Measurements from ENCODE around the gene STMND1. TPM values are rescaled to one million over a fixed set of nuclear protein-coding genes. Genes with fewer than 3 reads are reported as not detected.

STMND1 gene
- total and polyA plus RNA-seq, 2 of the 4 experiments (the other 2 are of a cell fraction): not detected

GRCh38 chr6:17138033-17138432, 36.2 kb downstream of the STMND1 start:
- dilution Hi-C loops (cut with HindIII; ENCODE audit: low sequenced_read_pairs, unreplicated experiment): no loop called here

More at GRCh38 chr6:17138033-17138432, 36.2 kb downstream of the STMND1 start:
- no peak overlapping the region for H3K56ac ChIP-seq (ENCODE audit: extremely low read depth, insufficient read depth, low read length)
- H3K36me3 ChIP-seq (ENCODE audit: control insufficient read depth, insufficient read depth, low read length): no peaks in the 10 kb centered on the region
- ATAC-seq (ENCODE audit: low read depth) (no peak), DNase-seq (no peak)
- H2AFZ ChIP-seq (replicated peaks; ENCODE audit: low read length, poor library complexity): no peak overlapping the region
- no peak overlapping the region for H2BK120ac ChIP-seq (ENCODE audit: low read depth, low read length)
- intact Hi-C loops (cut with micrococcal nuclease): no loop called here
- no peaks in the 10 kb centered on the region for H3K9me1 ChIP-seq (ENCODE audit: insufficient read depth, low read length)
- no peak overlapping the region for H3K4ac ChIP-seq (ENCODE audit: low read depth, low read length)
- in situ Hi-C loops (cut with MboI; ENCODE audit: low sequenced_read_pairs): no loop called here
- no peak overlapping the region for H3K9ac ChIP-seq (ENCODE audit: low read depth, low read length)
- no peak overlapping the region for H3K14ac ChIP-seq (replicated peaks; ENCODE audit: low read depth, low read length)
- H2BK5ac ChIP-seq (ENCODE audit: low read depth, low read length, poor library complexity, severe bottlenecking): no peak overlapping the region
- peaks cover 6% of the 10 kb centered on the region; the same call in 1 of the 2 replicates for H3K9me3 ChIP-seq (ENCODE audit: control insufficient read depth, insufficient read depth, low read length)
- BruUV-seq (replicated peaks): no TSS peak
- TF ChIP-seq RAD21 (IDR thresholded peaks at IDR 0.05; ENCODE audit: low read length) (no peak), POLR2A (IDR thresholded peaks at IDR 0.05; ENCODE audit: low read depth, low read length) (no peak), NFE2L2 (IDR thresholded peaks at IDR 0.05; ENCODE audit: low read depth, low read length) (no peak), FOS (IDR thresholded peaks at IDR 0.05; ENCODE audit: low read depth, low read length) (no peak), RCOR1 (IDR thresholded peaks at IDR 0.05; ENCODE audit: insufficient replicate concordance, low read length) (no peak), USF2 (IDR thresholded peaks at IDR 0.05; ENCODE audit: low read depth, low read length) (no peak), SMC3 (IDR thresholded peaks at IDR 0.05; ENCODE audit: low read depth, low read length) (no peak), CEBPB (IDR thresholded peaks at IDR 0.05; ENCODE audit: low read depth, low read length) (no peak), MXI1 (IDR thresholded peaks at IDR 0.05; ENCODE audit: borderline replicate concordance, low read depth, low read length) (no peak), RFX5 (IDR thresholded peaks at IDR 0.05; ENCODE audit: low read depth, low read length) (no peak), BHLHE40 (IDR thresholded peaks at IDR 0.05; ENCODE audit: low read depth, low read length) (no peak), ELK1 (IDR thresholded peaks at IDR 0.05; ENCODE audit: borderline replicate concordance, low read depth, low read length) (no peak), CHD1 (IDR thresholded peaks at IDR 0.05; ENCODE audit: low read depth, low read length) (no peak), MAZ (IDR thresholded peaks at IDR 0.05; ENCODE audit: borderline replicate concordance, low read depth, low read length) (no peak), MAFK (IDR thresholded peaks at IDR 0.05; ENCODE audit: low read depth, low read length) (no peak), CTCF (conservative IDR thresholded peaks at IDR 0.05; ENCODE audit: low read depth, low read length) (no peak)
- H3K18ac ChIP-seq (ENCODE audit: low read depth, low read length): no peak overlapping the region
- H4K20me1 ChIP-seq (ENCODE audit: insufficient read depth, low read length): no peaks in the 10 kb centered on the region
- H3K4me1 ChIP-seq (ENCODE audit: control insufficient read depth, insufficient read depth, low read length): no peaks in the 10 kb centered on the region
- no peak overlapping the region for H3K4me2 ChIP-seq (ENCODE audit: low read depth, low read length)
- no peak overlapping the region for H2AK5ac ChIP-seq (ENCODE audit: low read depth, low read length)
- H4K8ac ChIP-seq (ENCODE audit: low read depth in 2 of 2, low read length in 2 of 2): no peak overlapping the region
- H3K79me1 ChIP-seq (ENCODE audit: low read depth in 1 of 2, low read length in 2 of 2): no peaks in the 10 kb centered on the region
- no CpG with 5 or more reads among the region's 2 CpGs for WGBS, 2 experiments (ENCODE audit: extremely low coverage in 2 of 2, insufficient read length in 1 of 2)
- H2AK9ac ChIP-seq (replicated peaks; ENCODE audit: low read depth, low read length, poor library complexity): no peak overlapping the region
- H4K5ac ChIP-seq (ENCODE audit: low read depth, low read length): no peak overlapping the region
- CTCF ChIA-PET: no interaction called here
- POLR2A ChIA-PET (ENCODE audit: unreplicated experiment): no interaction called here
- no peak overlapping the region for H3K4me3 ChIP-seq (ENCODE audit: insufficient read depth, low read depth, low read length)
- H3K27me3 ChIP-seq (ENCODE audit: control insufficient read depth, insufficient read depth, low read length): peaks cover 1% of the 10 kb centered on the region; the same call in 1 of the 2 replicates
- no peak overlapping the region for H3K27ac ChIP-seq (ENCODE audit: insufficient read depth, low read length)
- H2BK15ac ChIP-seq (ENCODE audit: low read depth, low read length): no peak overlapping the region
- H4K91ac ChIP-seq (ENCODE audit: insufficient read depth, low read depth, low read length): no peak overlapping the region
- no peak overlapping the region for H2BK20ac ChIP-seq (ENCODE audit: low read depth, low read length)
- no peak overlapping the region for H3K23ac ChIP-seq (ENCODE audit: low read depth, low read length)

All from IMR-90 (cell line).